Cardiac muscle cell (in vitro differentiated cells and primary cell): ENCODE measurements around the gene BOD1L2. TPM values are rescaled to one million over a fixed set of nuclear protein-coding genes. Genes with fewer than 3 reads are reported as not detected.
A peak's percentile ranks its signal among the peaks of the same experiment; 100 is the strongest.

Experiments
- DNase-seq, 2 donors: peaks; one replicate each; pipeline versions ENCODE4 v3.0.0 to v3.0.0-alpha.2; 2010 to 2017; ENCODE audit warnings: low read depth in 1 of 2, low spot score in 1 of 2
- H3K27ac ChIP-seq: fragments of 200-600 bp; sonication (generic); 2 replicates; pipeline ENCODE4 v1.5.1; 2016
- H3K27me3 ChIP-seq: fragments of 200-600 bp; sonication (generic); 2 replicates; pipeline ENCODE4 v1.6.0; 2016; ENCODE audit warnings: control low read depth
- H3K36me3 ChIP-seq: fragments of 200-600 bp; sonication (generic); 2 replicates; pipeline ENCODE4 v1.5.1; 2016; ENCODE audit warnings: control low read depth
- H3K4me1 ChIP-seq: fragments of 200-600 bp; sonication (generic); 2 replicates; pipeline ENCODE4 v1.8.1; 2017; ENCODE audit warnings: low read depth, mild to moderate bottlenecking, mixed run types
- H3K4me3 ChIP-seq: fragments of 200-600 bp; sonication (generic); 2 replicates; pipeline ENCODE4 v1.5.1; 2016; ENCODE audit warnings: mild to moderate bottlenecking
- H3K9me3 ChIP-seq: fragments of 200-600 bp; sonication (generic); 2 replicates; pipeline ENCODE4 v1.5.1; 2017; ENCODE audit warnings: low read depth, mild to moderate bottlenecking, control low read depth
- polyA plus RNA-seq: library from polyadenylated mRNA; unstranded; fragments of >200 nt; fragmentation: Nextera tagmentation; extraction: Ambion mirVana; gene quantifications from 2 replicates; pipeline ENCODE4 v1.2.1, GENCODE V29; 2016
- total RNA-seq: library from RNA; depleted of rRNA; stranded (reverse); fragments of >200 nt; gene quantifications from 2 replicates; pipeline ENCODE4 v1.2.3, GENCODE V29; 2016
- TF ChIP-seq, protein P1 (sequence below): IDR thresholded peaks from 2 replicates; pipeline ENCODE4 v1.5.1; 2012; ENCODE audit warnings: low read depth, mild to moderate bottlenecking, low read length

BOD1L2 gene
- not detected in 2 replicates for total RNA-seq
- polyA plus RNA-seq = not detected in 2 replicates

- no peaks in the 10 kb centered on the region for H3K36me3 ChIP-seq
- no peaks in the 10 kb centered on the region for H3K9me3 ChIP-seq
- TF ChIP-seq, protein P1, sequence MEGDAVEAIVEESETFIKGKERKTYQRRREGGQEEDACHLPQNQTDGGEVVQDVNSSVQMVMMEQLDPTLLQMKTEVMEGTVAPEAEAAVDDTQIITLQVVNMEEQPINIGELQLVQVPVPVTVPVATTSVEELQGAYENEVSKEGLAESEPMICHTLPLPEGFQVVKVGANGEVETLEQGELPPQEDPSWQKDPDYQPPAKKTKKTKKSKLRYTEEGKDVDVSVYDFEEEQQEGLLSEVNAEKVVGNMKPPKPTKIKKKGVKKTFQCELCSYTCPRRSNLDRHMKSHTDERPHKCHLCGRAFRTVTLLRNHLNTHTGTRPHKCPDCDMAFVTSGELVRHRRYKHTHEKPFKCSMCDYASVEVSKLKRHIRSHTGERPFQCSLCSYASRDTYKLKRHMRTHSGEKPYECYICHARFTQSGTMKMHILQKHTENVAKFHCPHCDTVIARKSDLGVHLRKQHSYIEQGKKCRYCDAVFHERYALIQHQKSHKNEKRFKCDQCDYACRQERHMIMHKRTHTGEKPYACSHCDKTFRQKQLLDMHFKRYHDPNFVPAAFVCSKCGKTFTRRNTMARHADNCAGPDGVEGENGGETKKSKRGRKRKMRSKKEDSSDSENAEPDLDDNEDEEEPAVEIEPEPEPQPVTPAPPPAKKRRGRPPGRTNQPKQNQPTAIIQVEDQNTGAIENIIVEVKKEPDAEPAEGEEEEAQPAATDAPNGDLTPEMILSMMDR = no peak
- H3K27ac ChIP-seq = no peak within 1 kb of the TSS
- H3K27me3 ChIP-seq = no peaks in the 10 kb centered on the region
- H3K4me1 ChIP-seq = peaks cover 7% of the 10 kb centered on the region
- no peak for DNase-seq
- no peak within 1 kb of the TSS for H3K4me3 ChIP-seq
Measured at GRCh38 chr18:57146956-57147636, at the start of gene BOD1L2. TSS of gene BOD1L2 (plus strand) at chr18:57147087. CDS start at chr18:57147313, 226 bp downstream.

DNA sequence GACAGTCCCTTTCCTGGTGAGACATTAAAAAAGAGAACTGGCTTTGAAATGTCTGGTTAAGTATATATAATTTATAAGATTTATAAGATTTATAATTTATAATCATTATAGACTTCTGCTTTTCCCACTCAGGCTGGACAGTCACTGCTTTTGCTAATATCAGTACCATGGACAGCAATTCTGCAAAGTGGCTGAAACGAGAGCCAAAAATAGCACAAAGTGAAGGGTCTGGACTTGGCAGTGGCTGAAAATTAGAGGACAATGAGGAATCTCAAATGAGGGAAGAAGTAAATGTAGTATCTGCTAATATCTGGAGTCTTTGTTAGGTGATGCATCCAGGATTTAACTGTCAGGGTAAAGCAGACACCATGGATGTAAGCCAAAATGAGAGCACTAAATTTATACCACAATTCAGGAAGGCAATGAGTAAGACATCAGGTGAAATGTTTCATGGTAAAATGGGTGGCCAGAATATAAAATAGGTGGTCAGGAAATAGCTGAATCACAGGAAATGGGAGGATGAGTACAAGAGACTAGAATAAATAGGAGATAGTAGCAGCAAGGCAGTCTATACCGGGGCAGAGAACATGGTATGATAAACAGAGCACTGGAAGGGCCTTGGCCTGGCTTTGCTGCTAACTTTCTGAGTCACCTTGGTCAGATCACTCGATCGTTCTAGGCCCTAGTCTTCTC lies 39.6 kb upstream of the BOD1L2 start:
- Histone ChIP-seq H3K36me3 (no peaks in the 10 kb centered on the region), H3K4me1 (no peaks in the 10 kb centered on the region), H3K4me3 (no peak overlapping the region), H3K27ac (no peak overlapping the region), H3K9me3 (no peaks in the 10 kb centered on the region), H3K27me3 (no peaks in the 10 kb centered on the region)
- TF ChIP-seq, protein P1 = no peak
- peak; percentile 38 to 83 for DNase-seq

DNA sequence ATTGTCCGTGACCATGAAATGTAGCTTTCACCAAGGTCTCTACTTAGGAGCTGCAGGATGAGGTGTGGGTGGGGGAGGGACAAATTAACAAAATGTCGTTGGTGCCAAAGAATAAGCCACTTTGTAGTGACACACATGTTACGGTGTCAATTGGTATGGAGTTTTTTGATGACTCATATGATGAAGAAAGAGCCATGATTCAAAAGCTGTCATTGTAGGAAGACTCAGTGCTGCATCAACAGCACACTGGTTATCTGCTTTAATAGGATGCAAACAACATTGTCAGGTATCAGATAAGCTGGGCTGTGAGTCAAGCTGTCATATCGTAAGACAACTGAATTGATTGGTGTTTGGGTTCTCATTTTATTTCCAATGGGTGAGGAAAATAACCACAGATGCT lies 36.6 kb upstream of the BOD1L2 start:
- H3K4me3 ChIP-seq = no peak overlapping the region
- TF ChIP-seq, protein P1 = no peak
- H3K27ac ChIP-seq = no peak overlapping the region
- H3K9me3 ChIP-seq = no peaks in the 10 kb centered on the region
- no peaks in the 10 kb centered on the region for H3K36me3 ChIP-seq
- H3K4me1 ChIP-seq = no peaks in the 10 kb centered on the region
- H3K27me3 ChIP-seq = no peaks in the 10 kb centered on the region
- DNase-seq = no peak

DNA sequence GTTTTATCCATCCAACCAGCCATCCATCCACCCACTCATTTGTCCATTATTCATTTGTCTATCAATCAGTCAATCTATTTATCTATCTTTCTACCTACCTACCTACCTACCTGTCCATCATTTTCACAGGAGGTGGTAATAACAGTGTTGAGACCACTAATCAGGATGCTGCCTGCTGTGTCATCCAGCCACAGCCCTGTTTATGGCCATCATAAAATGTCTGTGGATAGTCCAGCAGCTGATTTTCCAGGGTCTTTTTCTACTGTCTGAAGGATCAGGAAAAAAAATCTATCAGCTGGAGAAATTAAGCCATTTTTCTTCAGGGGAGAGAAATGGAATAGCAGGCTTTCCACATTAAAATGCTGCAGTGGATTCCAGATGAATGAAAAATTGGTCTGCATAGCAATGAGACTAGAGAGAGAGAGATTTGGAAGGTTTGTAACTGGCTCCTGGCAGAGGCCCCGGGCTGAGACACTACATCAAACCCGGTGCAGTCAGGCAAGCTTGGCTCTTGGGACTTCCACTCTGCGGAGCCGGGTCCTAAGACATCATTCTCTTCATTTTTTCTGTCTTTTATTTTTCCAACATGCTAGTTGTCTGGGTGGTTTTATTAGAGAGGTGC lies 33.0 kb upstream of the BOD1L2 start:
- Histone ChIP-seq H3K4me3 (no peak overlapping the region), H3K27me3 (no peaks in the 10 kb centered on the region), H3K9me3 (no peaks in the 10 kb centered on the region), H3K36me3 (no peaks in the 10 kb centered on the region), H3K4me1 (no peaks in the 10 kb centered on the region), H3K27ac (no peak overlapping the region)
- TF ChIP-seq, protein P1 = no peak
- DNase-seq = no peak

DNA sequence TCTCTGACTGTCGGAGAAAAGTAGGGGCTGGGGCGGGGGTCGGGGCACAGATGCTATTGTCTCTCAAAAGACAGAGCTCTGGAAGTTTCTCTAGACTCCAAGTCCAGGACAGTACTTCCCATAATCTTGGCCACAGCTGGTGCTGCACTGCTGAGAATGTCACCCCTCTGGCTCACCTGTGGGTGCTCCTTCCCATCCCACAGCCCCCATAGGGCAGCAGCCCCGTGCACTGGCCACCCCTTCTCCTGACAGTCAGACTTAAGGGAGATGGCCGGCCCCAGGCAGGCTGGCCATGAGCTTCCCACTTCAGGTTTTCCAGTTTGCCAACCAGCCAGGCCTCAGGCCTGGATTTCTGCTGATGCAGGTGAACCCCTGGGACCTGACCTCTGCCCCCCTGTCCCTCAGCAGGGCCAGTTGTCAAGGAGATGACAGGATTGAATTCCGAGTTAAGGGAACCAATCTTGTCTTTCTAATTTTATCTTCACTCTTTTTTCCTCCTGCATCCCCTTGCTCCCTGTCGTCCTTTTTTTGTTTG lies 30.2 kb upstream of the BOD1L2 start:
- TF ChIP-seq, protein P1 = no peak
- DNase-seq = no peak

More for the DNA sequence above, 30.2 kb upstream of the BOD1L2 start:
- Histone ChIP-seq H3K9me3 (no peaks in the 10 kb centered on the region), H3K4me1 (no peaks in the 10 kb centered on the region), H3K27me3 (no peaks in the 10 kb centered on the region), H3K4me3 (no peak overlapping the region), H3K36me3 (no peaks in the 10 kb centered on the region), H3K27ac (no peak overlapping the region)
